GM18519 (cell line): ENCODE measurements around the gene FHDC1.

Experiments used
- ATAC-seq: cut with Tn5 transposase; IDR thresholded peaks from one replicate; pipeline ENCODE4 v1.9.1; 2021; ENCODE audit warnings: mild to moderate bottlenecking, moderate library complexity; ENCODE audit not compliant: unreplicated experiment, low FRiP score

FHDC1 gene

DNA sequence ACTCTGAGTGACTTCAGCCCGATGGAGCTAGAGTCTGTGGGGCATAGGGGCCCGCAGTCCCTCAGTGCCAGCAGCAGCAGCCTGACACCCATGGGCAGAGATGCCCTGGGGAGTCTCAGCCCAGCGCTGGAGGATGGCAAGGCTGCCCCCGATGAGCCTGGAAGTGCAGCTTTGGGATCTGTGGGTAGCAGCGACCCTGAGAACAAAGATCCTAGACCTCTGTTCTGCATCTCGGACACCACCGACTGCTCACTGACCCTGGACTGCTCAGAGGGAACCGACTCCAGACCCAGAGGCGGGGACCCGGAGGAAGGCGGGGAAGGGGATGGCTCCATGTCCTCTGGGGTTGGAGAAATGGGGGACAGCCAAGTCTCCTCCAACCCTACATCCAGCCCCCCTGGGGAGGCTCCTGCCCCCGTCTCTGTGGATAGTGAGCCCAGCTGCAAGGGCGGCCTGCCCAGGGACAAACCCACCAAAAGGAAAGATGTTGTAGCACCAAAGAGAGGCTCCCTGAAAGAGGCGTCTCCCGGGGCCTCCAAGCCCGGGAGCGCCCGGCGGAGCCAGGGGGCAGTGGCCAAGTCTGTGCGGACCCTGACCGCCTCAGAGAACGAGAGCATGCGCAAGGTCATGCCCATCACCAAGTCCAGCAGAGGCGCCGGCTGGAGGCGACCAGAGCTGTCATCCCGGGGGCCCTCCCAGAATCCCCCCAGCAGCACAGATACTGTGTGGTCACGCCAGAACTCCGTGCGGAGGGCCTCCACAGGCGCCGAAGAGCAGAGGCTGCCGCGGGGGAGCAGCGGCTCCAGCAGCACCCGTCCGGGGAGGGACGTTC is 39.5 kb downstream of the FHDC1 start:
- no peak for ATAC-seq

DNA sequence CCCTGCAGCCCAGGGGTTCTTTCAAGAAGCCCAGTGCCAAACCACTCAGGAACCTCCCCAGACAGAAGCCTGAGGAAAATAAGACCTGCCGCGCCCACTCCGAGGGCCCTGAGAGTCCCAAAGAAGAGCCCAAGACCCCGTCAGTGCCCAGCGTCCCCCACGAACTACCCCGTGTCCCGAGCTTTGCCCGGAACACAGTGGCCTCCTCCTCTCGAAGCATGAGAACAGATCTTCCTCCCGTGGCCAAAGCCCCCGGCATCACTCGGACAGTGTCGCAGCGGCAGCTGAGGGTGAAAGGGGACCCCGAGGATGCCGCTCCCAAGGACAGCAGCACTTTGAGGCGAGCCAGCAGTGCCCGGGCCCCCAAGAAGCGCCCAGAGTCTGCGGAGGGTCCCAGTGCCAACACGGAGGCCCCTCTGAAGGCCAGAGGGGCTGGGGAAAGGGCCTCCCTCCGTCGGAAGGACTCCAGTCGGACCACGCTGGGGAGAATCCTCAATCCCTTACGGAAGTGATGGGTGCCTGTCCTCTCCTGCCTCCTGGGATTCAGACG is 40.2 kb downstream of the FHDC1 start:
- no peak for ATAC-seq

DNA sequence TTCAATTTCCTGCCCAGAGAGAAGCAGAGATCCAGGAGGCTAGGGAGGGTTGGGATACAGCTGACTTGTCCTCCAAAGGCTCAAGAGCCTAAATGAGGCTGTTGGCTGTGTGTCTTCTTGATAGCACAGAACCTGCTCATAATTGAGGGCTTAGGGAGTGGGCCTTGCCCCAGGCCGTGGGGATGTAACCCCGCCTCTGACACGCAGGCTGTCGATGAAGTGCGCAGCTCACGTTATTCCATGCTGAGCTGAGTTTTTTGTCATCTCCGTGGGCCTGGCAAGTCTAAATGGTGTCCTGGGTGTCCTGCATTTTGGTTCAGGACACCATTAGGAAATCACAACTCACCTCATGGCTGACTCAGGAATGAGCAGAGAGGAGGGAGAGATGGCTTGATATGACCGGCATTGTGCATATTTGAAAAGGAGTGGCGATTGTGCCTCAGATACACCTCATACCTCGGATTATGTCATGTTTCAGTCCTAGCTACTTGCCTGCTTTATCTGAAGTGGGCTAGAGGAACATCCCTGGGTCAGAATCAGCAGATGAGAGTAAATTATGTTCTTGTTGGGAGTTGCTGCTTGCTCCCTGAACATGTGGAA is 43.7 kb downstream of the FHDC1 start:
- no peak for ATAC-seq

DNA sequence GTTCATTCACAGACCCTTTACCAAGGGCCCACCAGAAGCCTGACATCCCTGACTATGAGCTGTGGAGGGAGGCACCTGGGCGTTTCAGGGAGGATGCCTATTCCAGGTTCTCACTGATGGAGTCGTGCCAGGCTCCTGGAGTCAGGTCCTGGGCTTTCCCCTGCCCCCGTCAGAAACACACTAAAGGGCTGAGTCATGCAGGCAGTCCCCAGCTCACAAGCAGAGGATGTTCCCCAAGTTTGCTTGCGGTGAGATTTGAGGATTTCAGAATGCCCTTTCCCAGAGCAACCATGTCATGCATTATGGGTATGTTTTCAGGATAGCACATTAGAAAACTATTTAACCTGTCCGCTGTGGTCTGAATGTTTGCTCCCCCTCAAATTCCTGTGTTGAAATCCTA is 45.2 kb downstream of the FHDC1 start:
- no peak for ATAC-seq

DNA sequence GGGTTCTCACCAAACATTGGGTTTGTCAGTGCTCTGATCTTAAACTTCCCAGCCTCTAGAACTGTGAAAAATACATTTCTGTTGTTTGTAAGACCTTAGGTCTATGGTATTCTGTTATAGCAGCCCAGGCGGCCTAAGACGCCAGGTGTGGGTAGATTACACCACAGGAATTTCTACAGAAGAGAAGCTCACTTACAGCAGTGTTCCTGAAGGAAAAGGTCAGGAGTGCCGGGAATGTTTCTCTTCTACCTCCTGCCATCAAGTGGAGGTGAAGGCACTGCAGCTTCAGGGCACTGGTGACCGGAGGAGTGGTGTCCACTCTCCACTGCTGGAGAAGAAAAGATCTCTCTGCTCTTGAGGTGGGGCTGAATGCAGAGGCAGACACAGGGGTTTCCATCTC is 45.7 kb downstream of the FHDC1 start:
- ATAC-seq = no peak

DNA sequence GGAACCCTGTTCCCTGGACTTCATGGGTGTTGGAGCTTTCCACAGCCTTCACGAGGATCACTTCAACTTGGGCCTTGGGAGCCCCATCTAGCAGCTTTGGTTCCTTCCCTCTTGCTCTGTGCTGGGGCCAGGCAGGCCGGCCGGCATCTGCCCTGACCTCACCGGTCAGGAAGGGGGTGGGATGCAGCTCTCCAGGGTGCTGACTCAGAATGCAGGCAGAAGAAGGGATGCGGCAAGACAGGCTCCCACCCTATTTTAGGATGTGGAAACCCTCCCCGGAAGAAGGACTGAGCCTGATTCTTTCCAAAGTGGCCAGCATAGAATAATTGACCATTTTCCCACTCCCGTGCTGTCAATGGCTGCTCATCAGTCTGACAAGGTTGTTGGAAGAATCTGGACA is 47.1 kb downstream of the FHDC1 start:
- no peak for ATAC-seq

DNA sequence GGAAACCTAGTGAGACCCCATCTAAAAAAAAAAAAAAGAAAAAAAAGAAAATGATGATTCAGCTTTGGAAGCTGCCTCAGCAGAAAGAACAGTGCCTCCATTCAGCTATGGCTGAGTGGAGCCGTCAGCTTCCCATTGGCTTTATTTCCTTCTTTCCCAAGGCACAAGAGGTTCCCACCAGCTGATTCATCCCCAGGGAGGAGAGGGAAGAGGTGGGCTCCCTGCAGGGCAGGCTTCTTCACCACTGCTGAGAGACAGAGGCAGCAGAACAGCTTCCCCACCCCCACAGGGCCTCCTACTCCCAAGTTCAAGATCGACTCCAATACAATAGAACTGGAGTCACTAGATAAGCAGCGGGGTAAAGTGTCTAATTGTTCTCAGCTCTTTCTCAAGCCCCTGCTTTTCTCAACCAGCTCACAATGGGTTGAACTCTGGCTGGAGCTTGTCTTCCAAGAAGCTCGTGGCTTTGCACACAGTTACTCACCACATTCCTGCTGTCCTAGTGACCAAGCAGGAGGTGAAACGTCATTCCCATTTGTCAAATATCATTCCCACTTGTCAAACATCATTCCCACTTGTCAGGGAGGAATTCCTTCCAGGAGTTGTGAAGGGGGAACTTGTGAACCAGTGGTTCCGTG is 47.8 kb downstream of the FHDC1 start:
- ATAC-seq = no peak

DNA sequence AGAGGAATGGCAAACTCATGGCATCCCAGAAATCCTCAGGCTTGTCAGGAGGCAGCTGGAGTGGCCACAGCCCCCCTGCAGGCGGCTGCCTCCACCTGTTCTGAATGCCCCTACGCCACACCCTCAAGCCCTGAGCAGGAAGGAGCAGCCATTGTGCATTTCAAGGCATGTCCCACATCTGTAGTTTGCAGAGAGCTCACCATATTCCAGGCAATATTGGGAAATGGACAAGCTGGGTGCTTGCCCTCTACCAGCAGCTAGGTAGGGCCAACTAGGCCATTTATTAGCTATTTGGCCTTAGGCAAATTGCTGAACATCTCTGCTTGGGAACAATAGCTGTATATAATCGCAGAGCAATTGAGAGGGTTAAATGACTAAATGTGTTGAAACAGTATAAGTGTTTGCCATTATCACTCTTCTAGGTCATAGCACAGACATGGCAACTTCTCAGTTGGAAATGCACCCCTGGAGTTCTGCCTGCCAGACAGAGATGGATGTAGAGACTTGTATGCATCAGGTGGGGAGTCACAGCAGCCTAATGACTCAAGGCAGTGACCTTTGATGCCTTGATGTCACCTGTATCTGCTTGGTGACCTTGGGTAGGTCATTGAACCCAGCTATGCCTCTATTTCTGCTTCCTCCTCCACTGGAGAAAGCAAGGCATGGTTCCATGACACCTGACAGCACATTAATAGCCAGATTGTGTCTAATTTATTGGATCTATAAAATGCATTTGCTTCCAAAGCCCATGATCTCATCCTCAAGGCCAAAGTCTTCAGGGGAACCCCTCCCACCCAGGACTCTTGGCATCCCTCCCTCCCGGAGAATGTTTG is 52.8 kb downstream of the FHDC1 start:
- ATAC-seq = no peak

DNA sequence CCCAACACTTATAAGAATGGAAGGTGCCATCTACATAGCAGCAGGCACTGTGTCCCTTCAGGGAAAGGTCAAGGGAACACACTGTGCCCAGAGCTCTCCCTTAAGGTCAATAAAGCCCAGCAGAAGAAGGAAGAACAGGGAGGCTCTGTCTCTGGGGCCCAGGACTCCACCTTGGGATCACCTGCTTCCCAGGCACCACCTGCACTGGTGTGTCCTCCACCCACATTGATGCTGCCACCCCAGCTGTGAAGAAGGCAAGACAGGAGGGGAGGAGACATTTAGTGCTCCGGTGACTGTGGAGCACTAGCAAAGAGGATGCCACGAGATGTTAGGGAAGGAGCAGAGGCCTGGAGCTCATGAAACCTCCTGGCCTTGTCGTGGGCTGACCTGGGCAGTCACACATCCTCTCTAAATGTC is 53.4 kb downstream of the FHDC1 start:
- ATAC-seq = no peak

DNA sequence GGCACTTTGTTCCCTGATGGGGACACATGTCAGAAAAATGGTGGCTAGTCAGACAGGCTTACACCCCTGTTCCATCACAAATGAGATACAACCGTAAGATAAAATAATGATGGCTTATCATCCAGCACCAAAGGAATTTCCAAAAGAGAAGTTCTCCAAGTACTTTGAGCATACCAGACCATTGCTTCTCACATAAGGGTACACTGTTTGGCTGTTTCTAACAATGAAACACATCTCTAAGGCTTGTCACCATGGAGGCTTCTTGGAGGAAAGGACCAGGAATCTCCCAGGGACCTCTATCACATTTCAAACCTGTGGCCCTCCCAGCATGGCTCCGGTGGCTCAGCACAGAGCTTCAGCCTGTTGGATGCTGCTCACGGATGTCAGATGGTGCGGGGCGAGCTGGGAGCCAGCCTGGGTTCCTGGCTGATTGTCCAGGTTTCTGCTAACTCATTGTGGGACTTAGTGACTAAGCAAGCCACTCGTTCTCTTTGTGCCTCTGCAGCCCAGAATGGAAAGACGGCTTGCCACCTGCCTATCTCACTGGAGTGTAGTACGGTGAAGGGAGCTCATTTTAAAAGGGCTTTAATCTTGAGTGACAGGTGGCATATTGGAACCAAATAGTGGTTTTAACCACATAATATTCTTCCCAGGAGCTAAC is 54.5 kb downstream of the FHDC1 start:
- no peak for ATAC-seq

DNA sequence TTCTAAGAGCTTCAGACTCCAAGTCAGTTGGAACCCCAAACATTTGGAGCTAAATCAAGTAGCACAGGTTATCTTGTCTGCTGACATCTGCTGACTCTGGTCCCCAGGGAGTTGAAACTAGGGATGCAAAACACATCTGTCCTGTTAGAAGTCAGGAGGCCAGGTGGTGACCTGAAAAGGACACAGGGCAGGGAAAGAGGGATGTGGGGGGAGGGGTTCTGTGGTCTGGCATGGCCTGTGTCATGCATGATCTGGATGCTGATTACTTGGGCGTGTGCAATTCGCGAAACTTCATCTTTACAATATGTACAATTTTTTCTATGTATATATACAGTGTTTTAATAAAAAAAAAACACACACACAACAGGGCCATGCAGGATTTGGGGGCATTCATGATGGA is 55.3 kb downstream of the FHDC1 start:
- ATAC-seq = no peak

DNA sequence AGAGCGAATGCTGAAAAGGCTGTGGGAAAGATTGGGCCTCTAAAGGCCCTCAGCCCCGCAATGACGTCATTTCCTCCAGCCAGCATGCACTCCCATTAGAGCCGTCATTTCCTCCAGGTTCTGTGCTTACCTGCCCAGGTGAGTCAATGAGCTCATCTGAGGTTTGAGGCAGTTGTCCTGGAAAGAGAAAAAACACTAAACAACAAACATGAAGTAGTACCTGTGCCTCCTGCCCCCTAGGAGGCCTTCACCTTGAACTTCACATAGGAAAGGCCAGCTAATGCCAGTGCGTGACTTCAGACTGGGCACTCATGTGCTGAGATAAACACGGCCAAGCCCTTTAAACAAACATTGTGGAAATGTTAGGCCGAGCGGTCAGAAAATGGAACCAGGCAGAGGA is 55.9 kb downstream of the FHDC1 start:
- no peak for ATAC-seq

DNA sequence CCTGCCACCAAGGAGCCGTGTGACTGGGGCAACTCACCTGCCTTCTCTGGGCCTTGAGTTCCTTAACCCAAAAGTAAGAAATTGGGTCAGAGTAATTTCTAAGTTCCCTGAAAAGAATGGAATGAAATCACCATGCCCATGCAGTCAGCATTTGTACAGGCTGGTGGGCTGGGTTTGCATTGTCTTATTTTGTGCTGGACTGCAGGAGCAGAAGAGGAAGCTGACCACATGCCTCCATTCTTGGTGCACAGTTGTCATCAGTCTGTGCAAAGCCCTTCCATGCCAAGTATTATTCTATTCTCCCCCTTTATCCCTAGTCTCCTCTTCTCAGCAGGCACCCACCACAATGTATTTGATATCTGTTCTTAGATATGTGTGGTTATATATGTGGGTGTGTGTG is 56.3 kb downstream of the FHDC1 start:
- ATAC-seq = no peak

DNA sequence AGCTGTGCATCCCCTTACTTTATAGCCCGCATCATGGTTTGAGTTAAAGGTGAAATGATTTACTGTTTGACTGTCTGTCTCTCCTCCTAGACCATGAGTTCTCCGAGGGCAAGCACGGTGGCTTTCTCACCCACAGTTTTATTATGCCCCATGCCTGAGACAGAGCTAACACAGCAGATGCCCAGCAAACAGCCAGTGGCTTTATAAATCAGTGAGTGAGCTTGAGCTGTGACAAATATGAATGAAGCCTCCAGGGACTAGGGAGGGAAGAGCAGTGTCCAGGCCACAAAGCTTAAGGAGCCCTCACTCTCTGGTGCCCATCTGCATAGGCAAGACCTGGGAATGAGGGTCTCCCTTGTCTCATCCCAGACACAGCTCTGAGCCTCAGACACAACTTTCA is 57.9 kb downstream of the FHDC1 start:
- no peak for ATAC-seq

DNA sequence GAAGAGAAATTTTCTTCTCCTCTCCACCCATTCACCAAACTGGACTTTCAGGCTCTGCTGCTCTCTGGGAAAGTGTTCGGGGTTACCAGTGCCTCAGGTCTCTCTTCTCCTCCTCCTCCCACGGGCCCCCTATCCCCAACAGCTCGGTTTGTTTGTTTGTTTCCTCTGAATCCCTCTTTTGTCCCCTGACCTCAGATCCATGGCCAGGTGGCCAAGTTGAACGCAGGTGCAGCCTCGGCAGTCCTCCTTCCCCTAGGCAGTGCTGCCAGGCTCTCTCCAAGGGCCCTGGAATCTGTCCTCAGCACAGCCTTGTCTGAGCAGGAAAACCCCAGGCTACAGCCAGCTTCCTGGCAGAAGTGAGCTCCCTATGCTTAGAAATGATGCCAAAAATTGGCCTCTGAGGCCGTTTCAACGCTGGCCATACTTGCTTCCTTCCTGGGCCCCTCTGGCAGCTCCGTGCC is 60.0 kb downstream of the FHDC1 start:
- no peak for ATAC-seq

DNA sequence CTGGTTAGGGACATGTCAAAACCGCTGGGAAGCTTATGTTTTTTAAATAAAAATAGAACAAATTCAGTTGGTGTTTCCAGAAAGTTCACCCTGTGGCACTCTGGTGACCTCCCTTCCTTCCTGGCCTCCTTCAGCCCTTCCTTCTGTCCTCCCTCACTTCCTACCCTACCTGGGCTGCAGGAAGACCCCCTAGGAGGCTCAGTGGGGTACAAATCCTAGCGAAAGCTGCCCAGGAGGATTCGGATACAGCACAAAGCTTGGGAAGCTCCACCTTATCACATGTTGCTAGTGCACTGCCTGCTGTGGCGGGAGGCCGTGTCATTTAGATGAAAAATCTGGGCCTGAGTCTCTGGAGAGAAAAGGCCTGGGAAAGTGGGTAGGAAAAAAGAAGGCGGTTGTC is 60.5 kb downstream of the FHDC1 start:
- no peak for ATAC-seq

DNA sequence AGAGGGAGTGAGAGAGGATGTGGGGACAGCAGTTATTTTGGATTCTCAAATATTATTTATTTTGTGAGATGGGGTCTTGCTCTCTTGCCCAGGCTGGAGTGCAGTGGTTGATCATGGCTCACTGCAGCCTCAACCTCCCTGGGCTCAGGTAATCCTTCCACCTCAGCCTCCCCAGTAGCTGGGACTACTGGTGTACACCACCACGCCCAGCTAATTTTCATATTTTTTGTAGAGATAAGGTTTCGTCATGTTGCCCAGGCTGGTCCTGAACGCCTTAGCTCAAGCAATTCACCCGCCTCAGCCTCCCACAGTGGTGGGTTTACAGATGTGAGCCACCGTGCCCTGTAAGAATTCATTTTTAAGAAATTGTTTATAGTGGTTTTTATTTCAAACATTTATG is 61.2 kb downstream of the FHDC1 start:
- no peak for ATAC-seq

DNA sequence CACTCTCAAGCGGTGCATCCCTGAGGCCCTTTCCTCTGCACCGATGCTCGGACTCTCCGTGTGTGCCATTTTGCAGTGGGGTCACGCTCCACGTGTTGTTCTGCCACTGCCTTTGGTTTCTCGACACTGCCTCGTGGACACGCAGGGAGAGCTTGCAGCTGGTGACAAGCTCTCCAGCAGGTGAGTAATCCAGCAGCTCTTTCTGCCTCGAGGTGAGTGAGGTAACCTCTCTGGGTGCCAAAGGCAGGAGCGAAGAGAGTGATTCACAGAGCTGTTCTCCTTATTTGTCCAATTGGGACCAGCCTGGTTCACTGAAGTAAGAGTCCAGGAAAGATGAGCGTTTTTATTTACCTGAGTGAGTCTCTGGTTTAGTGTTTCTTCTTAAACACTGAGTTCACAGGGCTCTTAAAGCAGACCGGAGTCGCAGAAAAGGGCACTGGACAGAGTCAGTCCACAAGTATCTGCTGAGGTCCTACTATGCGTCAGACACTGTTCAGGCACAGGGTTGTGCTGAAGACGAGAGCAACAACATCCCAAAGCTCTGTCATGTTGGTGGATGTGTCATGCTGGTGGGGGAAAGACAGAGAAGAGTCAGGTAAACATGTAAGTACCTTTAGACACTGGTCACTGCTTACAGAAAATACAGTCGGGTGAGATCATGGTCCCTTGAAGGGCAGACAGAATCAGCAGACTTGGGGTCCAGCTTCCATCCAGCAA is 61.8 kb downstream of the FHDC1 start:
- ATAC-seq = no peak

DNA sequence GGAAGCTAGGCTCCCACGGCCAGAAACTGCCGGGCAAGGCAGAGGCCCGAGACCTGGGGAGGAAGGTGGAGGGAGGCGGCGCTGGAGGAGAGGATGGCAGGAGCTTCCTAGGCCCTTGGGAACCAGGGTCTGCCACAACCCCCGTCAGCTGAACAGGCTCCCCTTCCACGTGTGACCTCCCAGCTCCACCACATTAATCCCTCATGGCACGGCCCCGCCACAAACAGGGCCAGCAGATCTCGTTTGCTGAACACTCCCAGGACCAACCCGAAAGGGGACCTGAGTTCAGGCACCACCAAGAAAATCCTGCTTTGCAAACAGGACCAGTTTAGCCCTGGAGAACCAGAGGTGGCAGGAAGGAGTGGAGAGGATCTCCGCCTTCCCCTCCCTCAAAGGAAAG is 62.7 kb downstream of the FHDC1 start:
- no peak for ATAC-seq
